ENCODE data around the gene SCN5A.
"Not testable (repeated sequence)": the region's sequence is repeated elsewhere in the genome, so short reads cannot be mapped to it uniquely, and the experiment has no call there.

The SCN5A gene

GRCh38 chr3:38577371-38578080 is 72.0 kb downstream of the SCN5A start:
- no peak for DNase-seq

- DNase-seq: no peak
Observed at GRCh38 chr3:38576526-38577370, 72.7 kb downstream of the SCN5A start.

- DNase-seq: no peak
Observed at GRCh38 chr3:38576131-38576525, 73.4 kb downstream of the SCN5A start.

GRCh38 chr3:38575279-38575843 is 74.1 kb downstream of the SCN5A start:
- DNase-seq: no peak

- no peak for DNase-seq
Observed at GRCh38 chr3:38574411-38575278, 74.8 kb downstream of the SCN5A start.

GRCh38 chr3:38573556-38573955 is 75.9 kb downstream of the SCN5A start:
- DNase-seq: no peak

- no peak for DNase-seq
Observed at GRCh38 chr3:38573111-38573510, 76.4 kb downstream of the SCN5A start.

- DNase-seq: no peak
Observed at GRCh38 chr3:38567498-38567897, 82.0 kb downstream of the SCN5A start.

GRCh38 chr3:38566794-38567193 is 82.7 kb downstream of the SCN5A start:
- not testable (repeated sequence) for DNase-seq

GRCh38 chr3:38566215-38566528 is 83.3 kb downstream of the SCN5A start:
- DNase-seq: no peak

- DNase-seq: no peak
Observed at GRCh38 chr3:38565339-38566214, 83.9 kb downstream of the SCN5A start.

GRCh38 chr3:38564631-38565338 is 84.7 kb downstream of the SCN5A start:
- DNase-seq: no peak

GRCh38 chr3:38563886-38564270 is 85.6 kb downstream of the SCN5A start:
- no peak for DNase-seq

GRCh38 chr3:38563070-38563885 is 86.2 kb downstream of the SCN5A start:
- DNase-seq: no peak

- no peak for DNase-seq
Observed at GRCh38 chr3:38562467-38562925, 87.0 kb downstream of the SCN5A start.

GRCh38 chr3:38561746-38562466 is 87.6 kb downstream of the SCN5A start:
- DNase-seq: no peak

GRCh38 chr3:38560996-38561717 is 88.3 kb downstream of the SCN5A start:
- DNase-seq: no peak

- no peak for DNase-seq
Observed at GRCh38 chr3:38560284-38560683, 89.2 kb downstream of the SCN5A start.

- no peak for DNase-seq
Observed at GRCh38 chr3:38558864-38559263, 90.6 kb downstream of the SCN5A start.
